Activated gamma-delta T cell (primary cell): ENCODE results near the gene RNF227.
A peak's percentile ranks its signal among the peaks of the same experiment; 100 is the strongest.
"Not testable (repeated sequence)": the region's sequence is repeated elsewhere in the genome, so short reads cannot be mapped to it uniquely, and the experiment has no call there.

Experiments
- DNase-seq: peaks from one replicate; lab custom pipeline; 2025; lab: John Stamatoyannopoulos, UW
- total RNA-seq, 2 donors: gene quantifications; one replicate each; lab custom pipeline; 2026; lab: John Stamatoyannopoulos, UW

Gene RNF227
- 5.6 to 6.6 reads per million in 2 donors for total RNA-seq

DNA sequence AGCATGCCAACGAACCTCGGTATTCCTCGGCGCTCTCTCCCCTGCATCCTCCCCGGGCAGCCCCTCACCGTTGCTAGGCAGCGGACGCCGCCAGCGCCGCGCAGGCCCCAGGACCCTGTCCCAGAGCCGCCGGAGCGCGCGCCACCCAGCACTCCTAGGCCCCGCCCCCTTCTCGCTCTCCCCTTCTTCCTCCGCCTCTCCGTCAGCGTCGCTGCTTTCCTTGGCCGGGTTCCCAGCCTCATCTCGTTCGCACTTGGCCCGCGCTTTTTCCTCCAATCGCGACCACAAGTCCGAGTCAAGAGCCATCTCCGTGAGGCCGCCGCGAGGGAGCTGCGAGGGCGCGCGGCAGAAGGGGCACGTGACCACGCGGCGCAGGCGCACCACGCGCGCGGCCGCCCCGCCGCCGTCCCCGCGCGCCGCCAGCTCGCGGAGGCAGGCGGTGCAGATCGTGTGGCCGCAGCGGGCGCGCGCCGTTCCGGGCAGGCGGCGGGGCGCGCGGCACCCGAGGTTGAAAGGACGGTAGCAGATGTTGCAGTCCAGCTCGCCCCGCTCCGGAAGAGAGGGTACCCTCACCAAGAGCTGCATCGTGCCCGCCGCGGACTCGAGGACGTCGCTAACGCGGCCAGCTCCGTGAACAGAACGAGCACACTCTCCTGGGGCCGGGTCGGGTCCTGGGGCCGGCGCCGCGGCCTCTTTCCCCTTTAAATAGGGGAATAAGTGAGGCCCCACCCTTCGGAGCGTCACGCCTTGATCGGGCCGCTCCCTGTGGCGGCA lies at the start of gene RNF227:
Gene RNF227, minus strand, starts transcription at position 679 of the 774 bp plus-strand sequence. Its CDS starts 94 bp downstream, at position 585.
- DNase-seq, result peak; percentile 79

GRCh38 chr17:7961421-7961820 lies 45.3 kb upstream of the RNF227 start:
- no peak for DNase-seq

DNA sequence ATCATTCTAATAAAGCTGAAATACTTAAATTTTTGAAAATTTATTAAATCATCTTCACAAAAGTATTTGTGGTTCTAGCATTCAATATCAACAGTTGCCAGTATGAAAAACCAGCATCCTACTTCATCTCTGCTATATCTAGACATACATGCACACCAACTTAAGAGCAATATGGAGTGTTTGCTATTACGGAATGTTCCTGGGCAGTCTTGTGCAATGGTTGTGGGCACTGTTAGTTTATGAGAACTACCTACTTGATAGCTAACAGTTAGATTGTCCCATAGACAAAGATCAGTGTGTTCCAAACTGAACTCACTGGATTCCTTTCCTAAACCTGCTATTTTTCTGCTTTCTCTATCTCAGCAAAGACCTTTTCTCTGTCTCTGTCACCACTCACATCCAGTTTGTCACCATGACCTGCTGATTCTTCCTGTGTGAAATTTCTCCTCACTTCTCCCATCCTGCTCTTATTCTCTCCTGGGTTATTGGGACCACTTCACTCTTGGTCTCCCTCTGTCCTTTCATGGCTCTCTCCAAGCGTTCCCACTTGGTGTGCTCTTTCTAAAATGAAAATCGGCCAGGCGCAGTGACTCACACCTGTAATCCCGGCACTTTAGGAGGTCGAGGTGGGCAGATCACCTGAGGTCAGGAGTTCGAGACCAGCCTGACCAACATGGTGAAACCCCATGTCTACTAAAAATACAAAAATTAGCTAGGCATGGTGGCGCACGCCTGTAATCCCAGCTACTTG lies 43.6 kb upstream of the RNF227 start:
- DNase-seq, result no peak

GRCh38 chr17:7956228-7956965 lies 40.3 kb upstream of the RNF227 start:
- DNase-seq, result no peak

DNA sequence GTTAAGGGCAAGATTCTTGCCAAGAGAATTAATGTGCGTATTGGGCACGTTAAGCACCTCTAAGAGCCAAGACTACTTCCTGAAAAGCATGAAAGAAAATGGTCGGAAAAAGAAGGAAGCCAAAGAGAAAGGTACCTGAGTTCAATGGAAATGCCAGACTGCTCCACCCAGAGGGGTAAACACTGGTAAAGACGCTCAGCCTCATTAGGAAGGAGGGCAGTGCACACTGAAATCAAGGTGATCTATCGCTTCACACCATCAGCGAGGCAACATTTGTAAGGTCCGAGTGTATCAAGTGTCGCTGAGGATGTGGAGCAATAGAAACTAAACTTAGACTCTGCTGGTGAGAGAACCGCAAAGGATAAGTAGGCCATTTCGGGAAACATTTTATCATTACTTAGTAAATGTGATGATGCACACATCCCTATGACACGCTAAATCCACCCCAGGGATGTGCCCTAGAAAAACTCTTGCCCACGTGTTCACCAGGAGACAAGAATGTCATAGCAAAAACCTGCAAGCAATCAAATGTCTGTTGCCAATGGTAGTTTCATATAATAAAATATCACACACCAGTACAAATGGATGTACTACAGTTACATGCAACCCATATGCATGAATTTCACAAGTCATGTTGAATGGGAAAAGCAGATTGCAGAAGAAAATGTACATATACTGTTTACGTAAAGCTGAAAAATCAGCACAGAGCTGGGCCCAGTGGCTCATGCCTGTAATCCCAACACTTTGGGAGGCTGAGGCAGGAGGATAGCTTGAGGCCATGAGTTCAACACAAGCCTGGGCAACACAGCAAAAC lies 39.5 kb upstream of the RNF227 start:
- no peak for DNase-seq

DNA sequence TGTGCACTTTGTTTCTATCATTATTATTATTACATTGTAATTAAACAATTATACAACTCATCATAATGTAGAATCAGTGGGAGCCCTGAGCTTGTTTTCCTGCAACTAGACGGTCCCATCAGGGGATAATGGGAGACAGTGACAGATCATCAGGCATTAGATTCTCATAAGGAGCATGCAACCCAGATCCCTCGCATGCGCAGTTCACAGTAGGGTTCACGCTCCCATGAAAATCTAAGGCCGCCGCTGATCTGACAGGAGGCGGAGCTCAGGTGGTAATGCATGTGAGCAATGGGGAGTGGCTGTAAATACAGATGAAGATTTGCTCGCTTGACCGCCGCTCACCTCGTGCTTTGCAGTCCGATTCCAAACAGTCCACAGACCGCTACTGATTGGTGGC lies 37.2 kb upstream of the RNF227 start:
- DNase-seq, result not testable (repeated sequence)

DNA sequence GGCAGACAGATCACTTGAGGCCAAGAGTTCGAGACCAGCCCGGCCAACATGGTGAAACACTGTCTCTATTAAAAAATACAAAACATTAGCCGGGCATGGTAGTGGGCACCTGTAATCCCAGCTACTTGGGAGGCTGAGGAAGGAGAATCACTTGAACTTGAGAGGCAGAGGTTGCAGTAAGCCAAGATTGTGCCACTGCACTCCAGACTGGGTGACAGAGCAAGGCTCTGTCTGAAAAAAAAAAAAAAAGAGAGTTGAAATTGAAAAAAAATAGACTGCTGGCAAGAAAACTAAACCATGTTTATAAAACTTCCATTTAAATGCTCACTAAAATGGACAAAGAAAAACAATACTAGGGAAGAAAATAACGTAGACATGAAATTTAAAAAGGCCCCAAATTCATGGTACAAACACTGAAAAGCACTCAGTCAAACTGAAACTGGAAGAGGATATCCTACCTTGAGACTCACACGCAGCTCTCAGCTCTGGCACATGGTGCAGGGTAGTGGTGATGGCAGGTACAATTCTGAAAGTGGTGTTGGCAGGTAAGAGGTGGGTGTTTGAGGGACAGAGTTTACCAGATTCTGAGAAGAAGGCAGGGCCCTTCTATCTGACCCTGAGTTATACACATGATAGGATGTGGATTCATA lies 35.2 kb upstream of the RNF227 start:
- DNase-seq, result no peak

- no peak for DNase-seq
These were observed 34.5 kb upstream of the RNF227 start for GRCh38 chr17:7950578-7950977.

GRCh38 chr17:7947651-7948050 lies 31.6 kb upstream of the RNF227 start:
- DNase-seq, result no peak

- DNase-seq, result no peak
These were observed 30.4 kb upstream of the RNF227 start for GRCh38 chr17:7946441-7946840.

GRCh38 chr17:7945651-7946050 lies 29.6 kb upstream of the RNF227 start:
- no peak for DNase-seq

- no peak for DNase-seq
These were observed 28.2 kb upstream of the RNF227 start for GRCh38 chr17:7944326-7944725.

GRCh38 chr17:7943291-7943690 lies 27.2 kb upstream of the RNF227 start:
- no peak for DNase-seq

DNA sequence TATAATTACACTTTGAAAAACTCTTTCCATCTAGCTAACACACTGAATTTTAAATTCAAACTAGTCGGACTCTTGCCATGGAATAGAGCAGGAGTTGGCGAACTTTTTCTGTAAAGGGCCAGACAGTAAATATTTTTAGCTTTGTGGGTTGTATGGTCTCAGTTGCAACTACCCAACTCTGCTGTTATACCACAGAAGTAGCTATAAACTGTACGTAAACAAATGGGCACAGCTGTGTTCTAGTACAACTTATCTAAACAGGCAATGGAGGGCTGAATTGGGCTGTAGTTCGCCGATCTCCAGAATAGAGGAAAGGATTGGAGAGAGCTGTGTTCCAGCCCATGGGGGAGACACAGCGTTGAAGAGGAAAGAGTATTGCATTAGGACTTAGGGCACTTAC lies 24.7 kb upstream of the RNF227 start:
- DNase-seq, result no peak

- no peak for DNase-seq
These were observed 23.9 kb upstream of the RNF227 start for GRCh38 chr17:7940034-7940433.

GRCh38 chr17:7935859-7936258 lies 19.8 kb upstream of the RNF227 start:
- DNase-seq, result no peak

DNA sequence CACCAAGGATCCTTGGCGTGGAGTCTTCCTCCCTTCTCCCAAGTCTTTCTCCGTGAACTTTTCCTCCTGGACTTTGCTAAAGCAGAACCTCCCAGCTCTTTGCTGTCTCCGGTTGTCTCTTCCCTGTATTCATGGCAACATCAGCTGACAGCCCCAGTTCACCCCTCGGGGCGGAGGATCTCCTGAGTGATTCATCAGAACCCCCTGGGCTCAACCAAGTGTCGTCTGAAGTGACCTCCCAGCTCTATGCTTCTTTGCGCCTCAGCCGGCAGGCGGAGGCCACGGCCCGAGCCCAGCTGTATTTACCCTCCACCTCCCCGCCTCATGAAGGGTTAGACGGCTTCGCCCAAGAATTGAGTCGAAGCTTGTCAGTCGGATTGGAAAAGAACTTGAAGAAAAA lies 16.9 kb upstream of the RNF227 start:
- no peak for DNase-seq

GRCh38 chr17:7932483-7932891 lies 16.4 kb upstream of the RNF227 start:
- DNase-seq, result no peak

DNA sequence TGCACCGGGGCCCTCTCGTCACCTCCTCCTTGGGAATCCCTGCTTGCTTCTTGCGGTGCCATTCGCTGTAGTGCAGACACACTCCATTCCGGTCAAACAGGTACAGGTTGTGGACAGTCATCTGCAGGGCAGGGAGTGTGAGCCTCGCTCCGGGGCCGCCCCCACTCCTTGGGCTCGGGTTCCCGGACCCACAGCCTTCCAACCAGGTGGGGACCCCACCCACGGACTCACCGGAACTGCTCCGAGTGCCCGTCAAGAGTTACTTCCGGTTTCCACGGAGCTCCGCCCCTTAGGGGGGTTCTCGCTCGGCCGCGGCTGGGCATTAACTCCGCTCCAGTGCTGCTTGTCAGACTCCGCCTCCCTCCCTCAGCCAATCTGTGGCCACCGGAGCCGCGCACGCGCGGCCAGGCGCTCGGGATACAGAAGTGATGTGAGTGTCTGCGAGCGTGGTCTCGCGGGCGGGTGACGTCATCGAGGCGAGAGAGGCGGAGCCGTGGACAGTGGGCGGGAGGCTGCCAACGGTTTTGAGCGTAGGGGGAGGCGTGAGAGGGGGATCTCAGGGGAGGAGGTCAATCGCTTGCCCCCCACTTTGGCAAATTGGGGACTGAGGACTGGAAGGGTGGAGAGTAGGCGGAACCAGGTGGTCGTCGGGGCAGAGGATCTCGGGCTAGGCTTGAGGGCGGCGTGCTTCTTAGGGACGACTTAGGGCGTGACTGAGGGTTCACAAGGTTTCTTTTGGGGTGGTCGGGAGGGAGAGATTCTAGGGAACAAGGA lies 15.8 kb upstream of the RNF227 start, which contains the start of the genes CNTROB and TRAPPC1:
Gene CNTROB, plus strand, starts transcription at position 498 of the 774 bp plus-strand sequence. CDS start 874 bp downstream, outside the sequence.
Gene TRAPPC1, minus strand, starts transcription at position 238 of the 774 bp plus-strand sequence. Its CDS starts 117 bp downstream, at position 121.
- DNase-seq, result peak; percentile 100
